Thymus (tissue), 11 donors: ENCODE results near the gene COX7A2L. TPM values are rescaled to one million over a fixed set of nuclear protein-coding genes. Genes with fewer than 3 reads are reported as not detected.
"Not testable (repeated sequence)": the region's sequence is repeated elsewhere in the genome, so short reads cannot be mapped to it uniquely, and the experiment has no call there.

Experiments used
- DNase-seq, 9 donors: peaks; one replicate each; pipeline ENCODE4 v3.0.0-alpha.2; 2013; ENCODE audit warnings: low spot score in 9 of 9, low read depth in 6 of 9, missing footprints in 1 of 9
- H3K27ac ChIP-seq, 2 donors: one replicate each; pipeline ENCODE4 v1.5.1; 2013; ENCODE audit warnings: control low read depth in 1 of 2, low read depth in 1 of 2, low read length in 1 of 2, mild to moderate bottlenecking in 1 of 2, moderate library complexity in 1 of 2
- H3K27me3 ChIP-seq, 2 donors: one replicate each; pipeline ENCODE4 v1.5.1; 2013; ENCODE audit warnings: low read length in 1 of 2; ENCODE audit not compliant: control insufficient read depth in 2 of 2, insufficient read depth in 1 of 2
- H3K36me3 ChIP-seq, 2 donors: one replicate each; pipeline ENCODE4 v1.5.1; 2013; ENCODE audit warnings: low read length in 1 of 2, mild to moderate bottlenecking in 1 of 2, moderate library complexity in 1 of 2; ENCODE audit not compliant: control insufficient read depth in 2 of 2, insufficient read depth in 2 of 2
- H3K4me1 ChIP-seq, 2 donors: one replicate each; pipeline ENCODE4 v1.5.1; 2013; ENCODE audit warnings: low read length in 2 of 2; ENCODE audit not compliant: control insufficient read depth in 2 of 2, insufficient read depth in 2 of 2
- H3K4me3 ChIP-seq, 2 donors: one replicate each; pipeline ENCODE4 v1.5.1; 2013; ENCODE audit warnings: low read length in 2 of 2, control low read depth in 1 of 2, mild to moderate bottlenecking in 1 of 2
- H3K9me3 ChIP-seq, 2 donors: one replicate each; pipeline ENCODE4 v1.5.1; 2013; ENCODE audit warnings: low read length in 1 of 2, mild to moderate bottlenecking in 1 of 2; ENCODE audit not compliant: control insufficient read depth in 2 of 2, insufficient read depth in 1 of 2
- WGBS: extraction: QIAGEN DNeasy Blood & Tissue Kit; methylation state at CpG from one replicate; pipeline ENCODE4 v1.1.7; 2013; 5-methylcytosine and 5-hydroxymethylcytosine counted together
- polyA plus RNA-seq: library from polyadenylated mRNA; stranded (reverse); fragments of 200-250 nt; gene quantifications from one replicate; pipeline ENCODE4 v1.2.3, GENCODE V29; 2013
- total RNA-seq: library from RNA; stranded (reverse); fragments of 120-200 nt; gene quantifications from one replicate; pipeline ENCODE4 v1.2.4, GENCODE V29; 2013
- donor health status: healthy.

COX7A2L gene
- total and polyA plus RNA-seq, 2 donors = 128 to 190 TPM

DNA sequence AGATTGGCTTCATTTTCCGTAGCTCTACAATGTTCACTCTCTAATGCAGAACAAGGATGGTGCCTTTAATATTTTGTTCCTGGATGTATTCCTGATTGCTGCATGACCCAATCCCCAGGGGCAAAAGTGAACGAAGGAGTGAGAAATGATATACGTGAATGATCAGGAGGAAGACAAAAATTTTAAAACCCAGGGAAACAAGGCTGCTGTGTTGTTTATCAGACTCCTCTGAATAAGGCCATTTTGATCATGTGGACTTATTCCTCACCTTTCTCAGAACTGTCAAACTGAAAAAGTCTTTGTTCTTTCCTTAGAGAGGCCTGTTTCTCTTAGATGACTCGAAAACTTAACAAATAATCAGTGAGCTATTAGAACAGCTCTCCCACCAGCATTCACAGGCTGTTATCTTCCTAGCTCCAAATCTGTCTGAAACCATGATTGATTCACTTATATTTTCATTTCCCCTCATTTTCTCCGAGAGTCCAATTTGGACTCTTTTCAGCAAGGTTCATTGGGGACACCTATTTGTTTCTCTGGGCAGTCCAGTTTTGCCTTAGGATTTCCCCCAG lies 29.5 kb upstream of the COX7A2L start:
- no peaks in the 10 kb centered on the region for H3K4me1 ChIP-seq
- no peak overlapping the region for H3K4me3 ChIP-seq
- WGBS = 97% methylated on average over 5 of the region's 5 CpGs
- no peaks in the 10 kb centered on the region for H3K36me3 ChIP-seq
- H3K9me3 ChIP-seq = no peaks in the 10 kb centered on the region
- no peak for DNase-seq
- H3K27me3 ChIP-seq = no peaks in the 10 kb centered on the region
- H3K27ac ChIP-seq = no peak overlapping the region

GRCh38 chr2:42386682-42387081 lies 25.7 kb upstream of the COX7A2L start:
- Histone ChIP-seq H3K4me1 (no peaks in the 10 kb centered on the region), H3K27me3 (no peaks in the 10 kb centered on the region), H3K4me3 (no peak overlapping the region), H3K9me3 (no peaks in the 10 kb centered on the region), H3K27ac (no peak overlapping the region), H3K36me3 (no peaks in the 10 kb centered on the region)
- WGBS = 97% methylated on average over 5 of the region's 5 CpGs
- DNase-seq = peak in 1 of 9 donors; percentile 20

DNA sequence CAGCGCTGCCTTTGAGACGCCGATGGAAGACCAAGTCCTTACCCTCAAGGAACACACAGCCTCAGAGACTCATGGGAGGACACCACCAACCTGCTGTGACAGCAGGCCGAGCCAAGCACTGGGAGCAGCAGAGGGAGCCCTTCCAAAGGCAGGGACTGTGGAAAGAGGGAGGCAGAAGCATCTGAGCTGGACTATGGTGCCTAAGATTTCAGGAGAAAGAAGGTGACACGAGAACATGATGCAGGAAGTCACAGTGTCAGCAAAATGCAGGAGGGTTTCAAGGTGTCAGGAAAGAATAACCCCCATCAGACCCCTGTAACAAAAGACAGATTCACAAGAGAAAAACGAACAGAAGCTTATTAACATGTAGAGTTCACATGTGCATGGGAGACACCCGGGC lies 24.2 kb upstream of the COX7A2L start:
- DNase-seq = no peak
- H3K27me3 ChIP-seq = no peaks in the 10 kb centered on the region
- no peaks in the 10 kb centered on the region for H3K4me1 ChIP-seq
- H3K36me3 ChIP-seq = no peaks in the 10 kb centered on the region
- no peak overlapping the region for H3K4me3 ChIP-seq
- H3K27ac ChIP-seq = no peak overlapping the region
- WGBS = 91% methylated on average over 7 of the region's 7 CpGs
- H3K9me3 ChIP-seq = no peaks in the 10 kb centered on the region

DNA sequence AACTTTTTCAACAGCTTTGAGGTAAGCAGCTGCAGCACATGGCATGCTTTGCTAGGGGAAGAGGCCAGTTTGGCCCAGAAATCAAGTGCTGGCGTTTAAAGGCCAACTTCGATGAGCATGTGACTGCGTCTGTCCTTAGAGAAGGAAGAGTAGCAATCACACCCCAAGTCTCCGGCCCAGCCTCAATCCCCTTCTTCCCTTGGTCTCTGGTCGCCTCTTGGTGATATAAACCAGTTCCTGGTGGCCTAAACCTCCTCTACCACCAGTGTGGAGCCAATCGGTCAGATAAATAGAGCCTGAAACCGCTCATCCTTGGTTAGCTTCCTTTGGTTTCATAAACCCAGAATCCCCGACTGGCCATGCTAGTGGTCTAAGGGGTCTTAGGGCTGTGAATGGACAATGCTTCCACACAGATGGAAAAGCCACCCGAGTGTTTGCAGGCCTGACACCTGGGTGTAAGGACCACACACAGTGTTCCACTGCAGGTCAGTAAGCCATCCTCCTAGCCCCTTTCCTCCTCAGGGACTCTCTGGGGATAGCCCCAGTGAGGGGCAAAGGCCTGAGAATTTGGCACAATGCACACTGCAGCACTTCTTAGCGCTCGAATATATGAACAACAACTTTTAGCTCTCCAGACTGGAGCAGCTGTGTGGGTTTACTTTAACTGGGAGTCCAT lies 23.0 kb upstream of the COX7A2L start:
- H3K9me3 ChIP-seq = no peaks in the 10 kb centered on the region
- no peak overlapping the region for H3K27ac ChIP-seq
- H3K4me1 ChIP-seq = no peaks in the 10 kb centered on the region
- DNase-seq = no peak
- H3K4me3 ChIP-seq = no peak overlapping the region
- 96% methylated on average over 11 of the region's 11 CpGs for WGBS
- no peaks in the 10 kb centered on the region for H3K27me3 ChIP-seq
- no peaks in the 10 kb centered on the region for H3K36me3 ChIP-seq

GRCh38 chr2:42382144-42382543 lies 21.1 kb upstream of the COX7A2L start:
- Histone ChIP-seq H3K4me3 (no peak overlapping the region), H3K4me1 (no peaks in the 10 kb centered on the region), H3K36me3 (no peaks in the 10 kb centered on the region), H3K9me3 (no peaks in the 10 kb centered on the region), H3K27me3 (no peaks in the 10 kb centered on the region), H3K27ac (no peak overlapping the region)
- no peak for DNase-seq
- 94% methylated on average over 4 of the region's 4 CpGs for WGBS

- not testable (repeated sequence) for H3K36me3 ChIP-seq, H3K27ac ChIP-seq, H3K4me1 ChIP-seq, H3K9me3 ChIP-seq, H3K27me3 ChIP-seq, DNase-seq, H3K4me3 ChIP-seq
- 98% methylated on average over 7 of the region's 7 CpGs for WGBS
Observed at GRCh38 chr2:42380026-42380425, 19.0 kb upstream of the COX7A2L start.

DNA sequence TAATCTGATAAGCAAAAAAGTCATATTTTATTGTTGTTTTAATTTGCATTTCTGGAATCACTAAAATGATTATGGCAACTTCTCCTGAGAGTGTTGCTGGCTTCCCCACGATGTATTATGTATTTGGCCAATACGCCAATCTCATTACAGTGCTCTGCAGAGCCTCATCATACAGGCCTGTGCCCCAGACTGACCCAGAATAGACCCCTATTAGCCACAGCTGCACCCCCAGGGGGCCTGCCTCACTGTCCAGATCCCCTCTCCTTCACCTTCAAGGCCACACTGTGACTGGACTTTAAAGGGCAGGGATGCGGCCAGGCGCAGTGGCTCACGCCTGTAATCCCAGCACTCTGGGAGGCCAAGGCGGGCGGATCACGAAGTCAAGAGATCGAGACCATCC lies 17.4 kb upstream of the COX7A2L start:
- H3K4me1 ChIP-seq = no peaks in the 10 kb centered on the region
- H3K4me3 ChIP-seq = no peak overlapping the region
- H3K36me3 ChIP-seq = no peaks in the 10 kb centered on the region
- no peak for DNase-seq
- no peak overlapping the region for H3K27ac ChIP-seq
- WGBS = 96% methylated on average over 9 of the region's 9 CpGs
- no peaks in the 10 kb centered on the region for H3K9me3 ChIP-seq
- no peaks in the 10 kb centered on the region for H3K27me3 ChIP-seq

- H3K27me3 ChIP-seq = no peaks in the 10 kb centered on the region
- H3K4me3 ChIP-seq = no peak overlapping the region
- WGBS = 94% methylated on average over 7 of the region's 7 CpGs
- DNase-seq = no peak
- no peak overlapping the region for H3K27ac ChIP-seq
- no peaks in the 10 kb centered on the region for H3K9me3 ChIP-seq
- H3K4me1 ChIP-seq = no peaks in the 10 kb centered on the region
- no peaks in the 10 kb centered on the region for H3K36me3 ChIP-seq
Observed at GRCh38 chr2:42376758-42377157, 15.7 kb upstream of the COX7A2L start.

GRCh38 chr2:42372474-42373200 lies 11.6 kb upstream of the COX7A2L start:
- Histone ChIP-seq H3K4me1 (peaks cover 0 to 9% of the 10 kb centered on the region in 2 donors), H3K27ac (no peak overlapping the region), H3K36me3 (no peaks in the 10 kb centered on the region), H3K4me3 (no peak overlapping the region), H3K27me3 (no peaks in the 10 kb centered on the region), H3K9me3 (no peaks in the 10 kb centered on the region)
- no peak for DNase-seq
- WGBS = 75% methylated on average over 3 of the region's 3 CpGs
